Upper lobe of right lung (tissue), 1 donor: ENCODE measurements around the gene PTPRT. TPM values are rescaled to one million over a fixed set of nuclear protein-coding genes. Genes with fewer than 3 reads are reported as not detected.

Experiments
- ATAC-seq: fragments of 200-7000 bp; cut with Tn5 transposase; one replicate; pipeline ENCODE4 v1.9.1; 2020; ENCODE audit warnings: mild to moderate bottlenecking, moderate library complexity
- DNase-seq: peaks from one replicate; pipeline ENCODE4 v3.0.0-alpha.2; 2020
- H3K27ac ChIP-seq: fragments of 200-600 bp; one replicate; pipeline ENCODE4 v1.8.0; 2022
- H3K27me3 ChIP-seq: fragments of 200-600 bp; one replicate; pipeline ENCODE4 v1.8.0; 2022; ENCODE audit warnings: mild to moderate bottlenecking
- H3K36me3 ChIP-seq: fragments of 200-600 bp; one replicate; pipeline ENCODE4 v1.8.0; 2022
- H3K4me1 ChIP-seq: fragments of 200-600 bp; one replicate; pipeline ENCODE4 v1.8.0; 2022
- H3K4me3 ChIP-seq: fragments of 200-600 bp; one replicate; pipeline ENCODE4 v1.8.0; 2022; ENCODE audit warnings: mild to moderate bottlenecking
- H3K9me3 ChIP-seq: fragments of 200-600 bp; one replicate; pipeline ENCODE4 v1.8.0; 2022
- intact Hi-C: fragments of 100-400 bp; cut with DNase I; formaldehyde crosslinking; loops from one replicate; pipeline ENCODE4 v1.11.0; 2022
- total RNA-seq: library from RNA; stranded (reverse); fragmentation: NEBNext Ultra II Directional; extraction: Animal tissue kit (Norgen Biotek cat#: 25700); gene quantifications from one replicate; pipeline ENCODE4 v1.2.1, GENCODE V29; 2021
- TF ChIP-seq, protein P1 (sequence below): fragments of 200-600 bp; IDR thresholded peaks from one replicate; pipeline ENCODE4 v1.8.0; 2022; ENCODE audit warnings: antibody characterized with exemption
- donor health status: DM: no; HTN: yes; CAD: no; lungs with severe emphysema.

Gene PTPRT
- total RNA-seq, 1 donor from 2014 or later = 0.46 TPM

DNA sequence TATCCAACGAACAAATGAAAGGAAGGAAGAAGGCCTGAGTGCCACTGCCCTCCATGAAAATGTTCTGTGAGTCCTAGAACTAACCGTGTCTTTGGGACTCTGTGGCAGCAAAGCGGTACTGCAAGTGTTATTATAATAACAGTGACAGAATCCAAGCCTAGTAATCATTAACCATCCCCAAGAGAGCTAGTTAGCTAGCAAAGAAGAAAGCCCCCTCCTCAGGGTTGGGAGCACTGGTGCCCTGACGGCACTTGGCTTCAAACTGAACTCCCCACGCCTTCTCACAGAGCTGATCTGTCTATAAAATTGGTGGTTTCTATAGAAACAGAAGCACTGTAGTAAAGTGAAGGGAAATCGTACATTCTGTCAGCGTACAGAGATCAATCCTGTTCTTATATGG is 239.8 kb downstream of the PTPRT start:
- Histone ChIP-seq H3K36me3 (no peaks in the 10 kb centered on the region), H3K9me3 (peaks cover 5% of the 10 kb centered on the region), H3K27ac (no peak overlapping the region), H3K27me3 (no peaks in the 10 kb centered on the region), H3K4me3 (no peak overlapping the region), H3K4me1 (no peaks in the 10 kb centered on the region)
- intact Hi-C loops = no loop called here
- DNase-seq = no peak
- ATAC-seq = no peak
- TF ChIP-seq, protein P1, sequence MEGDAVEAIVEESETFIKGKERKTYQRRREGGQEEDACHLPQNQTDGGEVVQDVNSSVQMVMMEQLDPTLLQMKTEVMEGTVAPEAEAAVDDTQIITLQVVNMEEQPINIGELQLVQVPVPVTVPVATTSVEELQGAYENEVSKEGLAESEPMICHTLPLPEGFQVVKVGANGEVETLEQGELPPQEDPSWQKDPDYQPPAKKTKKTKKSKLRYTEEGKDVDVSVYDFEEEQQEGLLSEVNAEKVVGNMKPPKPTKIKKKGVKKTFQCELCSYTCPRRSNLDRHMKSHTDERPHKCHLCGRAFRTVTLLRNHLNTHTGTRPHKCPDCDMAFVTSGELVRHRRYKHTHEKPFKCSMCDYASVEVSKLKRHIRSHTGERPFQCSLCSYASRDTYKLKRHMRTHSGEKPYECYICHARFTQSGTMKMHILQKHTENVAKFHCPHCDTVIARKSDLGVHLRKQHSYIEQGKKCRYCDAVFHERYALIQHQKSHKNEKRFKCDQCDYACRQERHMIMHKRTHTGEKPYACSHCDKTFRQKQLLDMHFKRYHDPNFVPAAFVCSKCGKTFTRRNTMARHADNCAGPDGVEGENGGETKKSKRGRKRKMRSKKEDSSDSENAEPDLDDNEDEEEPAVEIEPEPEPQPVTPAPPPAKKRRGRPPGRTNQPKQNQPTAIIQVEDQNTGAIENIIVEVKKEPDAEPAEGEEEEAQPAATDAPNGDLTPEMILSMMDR = no peak

DNA sequence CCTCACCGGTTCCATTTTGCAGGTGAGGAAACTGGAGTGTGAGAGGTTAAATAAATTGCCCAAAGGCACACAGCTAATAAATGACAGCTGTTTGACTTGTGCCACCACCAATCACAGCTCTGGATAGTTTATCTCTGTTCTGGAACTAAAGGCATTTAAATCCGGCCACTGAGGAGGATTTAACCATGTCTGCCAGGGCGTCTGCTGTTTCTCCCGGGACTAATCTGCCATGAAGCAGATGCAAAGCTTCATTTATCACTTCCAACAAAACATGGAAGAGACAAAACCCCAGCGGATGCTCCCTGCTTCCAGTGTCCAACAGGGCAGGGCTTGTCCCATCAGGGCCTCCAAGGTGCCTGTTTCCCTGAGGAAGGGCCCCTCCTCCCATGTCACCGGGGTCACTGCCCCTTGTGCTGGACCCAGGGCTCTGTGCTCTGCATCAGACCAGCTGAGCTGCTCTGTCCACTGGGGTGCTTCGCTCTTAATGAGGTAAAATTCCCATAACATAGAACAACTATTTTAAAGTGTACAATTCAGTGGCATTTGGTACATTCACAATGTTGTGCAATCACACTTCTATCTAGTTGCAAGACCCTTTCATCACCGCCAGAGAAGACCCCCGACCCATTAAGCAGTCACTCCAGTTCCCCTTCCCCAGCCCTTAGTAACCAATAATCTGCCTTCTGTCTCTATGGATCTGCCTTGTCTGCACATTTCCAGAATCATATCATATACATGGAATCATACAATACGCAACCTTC is 244.3 kb downstream of the PTPRT start:
- TF ChIP-seq, protein P1 = no peak
- no peak for DNase-seq
- no peak overlapping the region for H3K4me3 ChIP-seq
- H3K27ac ChIP-seq = no peak overlapping the region
- H3K27me3 ChIP-seq = no peaks in the 10 kb centered on the region
- H3K9me3 ChIP-seq = peaks cover 5% of the 10 kb centered on the region
- H3K36me3 ChIP-seq = no peaks in the 10 kb centered on the region
- peak; percentile 27 for ATAC-seq
- no peaks in the 10 kb centered on the region for H3K4me1 ChIP-seq
- intact Hi-C loops = no loop called here

DNA sequence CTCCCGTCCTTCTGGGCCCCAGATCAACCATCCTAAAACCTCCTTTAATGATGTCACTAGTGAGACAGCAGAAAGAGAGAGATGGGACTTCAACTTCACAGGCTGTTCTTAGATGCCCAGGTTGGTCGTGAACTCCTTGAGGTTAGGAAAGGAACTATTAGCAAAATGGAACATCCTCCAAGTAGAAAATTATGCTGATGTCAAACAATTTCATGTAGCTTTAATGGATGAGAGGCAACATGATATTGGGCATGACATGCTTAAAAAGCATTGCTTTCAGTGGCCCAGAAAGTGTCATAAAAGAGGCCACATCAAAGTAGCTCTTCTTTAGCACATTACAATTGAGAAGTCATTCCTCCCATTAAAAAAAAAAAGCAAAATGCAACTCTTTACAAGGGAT is 248.1 kb downstream of the PTPRT start:
- TF ChIP-seq, protein P1 = no peak
- Histone ChIP-seq H3K4me1 (no peaks in the 10 kb centered on the region), H3K27me3 (no peaks in the 10 kb centered on the region), H3K36me3 (no peaks in the 10 kb centered on the region), H3K27ac (no peak overlapping the region), H3K9me3 (no peaks in the 10 kb centered on the region), H3K4me3 (no peak overlapping the region)
- intact Hi-C loops = no loop called here
- no peak for DNase-seq
- no peak for ATAC-seq

DNA sequence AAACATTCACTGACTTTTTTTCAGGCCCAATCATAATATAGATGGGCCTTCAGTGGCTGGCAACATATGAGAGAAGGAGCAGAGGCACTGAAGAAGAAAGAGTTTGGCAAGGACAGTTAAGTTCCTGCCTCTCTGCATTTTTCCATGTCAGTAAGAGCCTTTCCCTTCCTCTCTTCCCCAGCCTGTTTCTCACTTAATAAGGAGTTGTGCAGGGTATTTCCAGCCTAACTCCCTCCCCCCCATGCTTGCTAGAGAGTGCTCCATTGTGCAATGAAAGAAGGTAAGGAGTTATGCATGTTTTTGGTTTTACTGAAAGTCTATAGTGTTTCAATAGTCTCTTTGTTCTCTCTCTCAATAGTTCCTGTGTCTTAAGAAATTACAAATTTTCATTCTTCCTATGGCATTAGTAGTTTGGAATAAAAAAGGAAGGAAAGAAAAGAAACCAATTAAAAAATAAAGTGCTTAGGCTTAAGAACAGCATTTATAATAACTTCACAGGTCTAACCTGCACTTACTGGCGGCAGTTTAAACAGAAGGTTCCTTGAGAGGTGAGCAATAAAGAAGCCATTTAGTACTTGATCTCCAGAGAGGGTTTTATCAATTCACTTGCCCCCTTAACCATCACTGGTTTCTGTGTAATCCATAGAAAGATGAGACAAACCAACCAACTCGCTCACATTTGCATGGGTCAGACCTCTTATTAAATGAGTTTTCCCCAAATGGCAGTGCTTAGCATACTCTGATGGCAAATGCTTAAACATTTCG is 251.1 kb downstream of the PTPRT start:
- Histone ChIP-seq H3K36me3 (no peaks in the 10 kb centered on the region), H3K4me3 (no peak overlapping the region), H3K27me3 (no peaks in the 10 kb centered on the region), H3K9me3 (no peaks in the 10 kb centered on the region), H3K4me1 (no peaks in the 10 kb centered on the region), H3K27ac (no peak overlapping the region)
- ATAC-seq (no peak), DNase-seq (no peak)
- TF ChIP-seq, protein P1 = no peak
- intact Hi-C loops = no loop called here

DNA sequence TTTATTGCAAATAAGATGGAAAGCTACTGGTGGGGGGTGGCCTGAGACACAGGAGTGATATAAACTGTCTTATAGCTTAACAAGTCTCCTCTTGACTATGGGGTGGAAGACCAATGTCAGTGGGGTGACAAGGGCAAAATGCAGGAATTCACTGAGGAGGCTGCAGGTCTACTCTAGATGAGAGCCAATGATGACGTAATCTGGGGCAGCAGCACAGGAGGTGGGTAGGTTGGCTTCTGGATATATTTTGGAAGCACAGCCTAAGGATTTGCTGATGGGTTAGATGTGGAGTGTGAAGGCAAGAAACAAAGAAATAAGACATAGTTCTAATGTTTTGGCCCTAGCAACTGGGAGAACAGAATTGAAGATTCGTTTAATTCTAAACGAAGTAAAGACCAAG is 253.2 kb downstream of the PTPRT start:
- Histone ChIP-seq H3K9me3 (no peaks in the 10 kb centered on the region), H3K27ac (no peak overlapping the region), H3K4me1 (no peaks in the 10 kb centered on the region), H3K36me3 (no peaks in the 10 kb centered on the region), H3K4me3 (no peak overlapping the region), H3K27me3 (no peaks in the 10 kb centered on the region)
- ATAC-seq (no peak), DNase-seq (no peak)
- intact Hi-C loops = no loop called here
- TF ChIP-seq, protein P1 = no peak
